Lower leg skin (tissue), 3 donors: ENCODE measurements around the gene PABPN1.

Experiments used
- CTCF ChIP-seq, 3 donors: fragments of 450-650 bp; IDR thresholded peaks; one replicate each; pipeline ENCODE4 v1.5.1; 2016; ENCODE audit warnings: antibody characterized with exemption in 3 of 3, mild to moderate bottlenecking in 3 of 3, moderate library complexity in 2 of 3
- POLR2A ChIP-seq, 2 donors: fragments of 450-650 bp; IDR thresholded peaks; one replicate each; pipeline ENCODE4 v1.6.1; 2016 to 2017; ENCODE audit warnings: antibody characterized with exemption in 2 of 2, mild to moderate bottlenecking in 1 of 2, moderate library complexity in 1 of 2

GRCh38 chr14:23286020-23286901 lies 35.0 kb upstream of the PABPN1 start, which contains the start of gene HOMEZ:
- TF ChIP-seq CTCF (IDR thresholded peaks at IDR 0.05) (peak in 1 of 3 donors; percentile 70), POLR2A (IDR thresholded peaks at IDR 0.05) (no peak)
